Skeletal muscle satellite cell (primary cell): ENCODE data around the gene TACC2.

Experiments
- H3K27me3 ChIP-seq: 2 replicates; pipeline ENCODE4 v1.7.0; 2013; ENCODE audit warnings: low read length; ENCODE audit not compliant: control insufficient read depth, insufficient read depth
- H3K36me3 ChIP-seq: 2 replicates; pipeline ENCODE4 v1.7.0; 2013; ENCODE audit warnings: mild to moderate bottlenecking, control low read depth, low read length; ENCODE audit not compliant: insufficient read depth
- H3K4me1 ChIP-seq: 2 replicates; pipeline ENCODE4 v1.7.0; 2013; ENCODE audit warnings: low read length; ENCODE audit not compliant: control insufficient read depth, insufficient read depth
- H3K4me2 ChIP-seq: 2 replicates; pipeline ENCODE4 v1.7.0; 2013; ENCODE audit warnings: mild to moderate bottlenecking, low read length
- H3K4me3 ChIP-seq: 2 replicates; pipeline ENCODE4 v1.7.0; 2013; ENCODE audit warnings: low read length
- H3K9ac ChIP-seq: 2 replicates; pipeline ENCODE4 v1.7.0; 2013; ENCODE audit warnings: mild to moderate bottlenecking, low read depth, low read length, moderate library complexity
- H3K9me3 ChIP-seq: replicated peaks from 2 replicates; pipeline ENCODE4 v1.7.0; 2013; ENCODE audit warnings: mild to moderate bottlenecking, control low read depth, low read length

The TACC2 gene

DNA sequence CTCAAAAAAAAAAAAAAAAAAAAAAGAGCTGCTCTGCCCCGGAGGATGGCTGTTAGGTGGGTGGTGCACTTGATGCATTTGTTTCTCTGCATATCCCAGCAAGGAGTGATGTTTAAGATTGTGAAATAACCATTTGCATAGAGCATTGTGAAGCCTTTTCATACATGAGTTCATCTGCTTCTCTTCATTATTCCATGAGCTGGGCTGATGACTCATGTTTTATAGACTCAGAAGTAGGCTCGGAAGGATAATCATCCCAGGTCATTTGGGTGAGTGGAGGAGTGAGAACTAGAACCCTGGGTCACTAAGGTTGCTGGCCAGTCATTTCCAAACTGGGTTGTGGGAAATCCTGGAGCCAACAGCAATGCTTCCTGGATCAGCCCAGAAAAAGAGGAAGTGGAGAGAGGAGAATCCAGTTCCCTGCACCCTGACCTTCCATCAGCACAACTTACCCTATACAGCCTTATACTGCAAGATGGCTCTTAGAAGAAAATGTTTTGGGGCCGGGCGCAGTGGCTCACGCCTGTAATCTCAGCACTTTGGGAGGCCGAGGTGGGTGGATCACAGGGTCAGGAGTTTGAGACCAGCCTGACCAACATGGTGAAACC is 45.3 kb downstream of the TACC2 start:
- no peak overlapping the region for H3K9ac ChIP-seq
- H3K27me3 ChIP-seq: peaks cover 14% of the 10 kb centered on the region
- H3K4me3 ChIP-seq: no peak overlapping the region
- no peaks in the 10 kb centered on the region for H3K9me3 ChIP-seq
- H3K36me3 ChIP-seq: no peaks in the 10 kb centered on the region
- H3K4me2 ChIP-seq: no peak overlapping the region
- H3K4me1 ChIP-seq: no peaks in the 10 kb centered on the region

DNA sequence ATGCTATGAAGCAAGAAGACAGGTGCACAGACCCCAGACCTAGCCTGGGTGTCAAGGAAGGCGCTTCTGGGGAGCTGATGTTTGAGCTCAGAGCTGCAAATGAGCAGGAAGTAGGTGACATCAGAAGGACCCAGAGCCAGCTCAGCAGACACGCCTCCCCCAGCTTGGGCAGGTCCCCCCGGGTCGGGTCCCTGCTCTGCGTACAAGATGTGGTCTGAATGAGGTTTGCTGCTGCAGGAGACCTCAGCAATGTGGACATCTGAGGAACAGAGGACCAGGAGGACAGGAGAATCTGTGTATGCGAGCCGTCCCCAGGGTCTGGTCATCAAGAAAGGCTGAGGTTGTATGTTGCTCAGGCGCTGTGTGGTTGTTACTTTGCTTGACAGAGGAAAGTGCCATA is 51.8 kb downstream of the TACC2 start:
- no peaks in the 10 kb centered on the region for H3K9me3 ChIP-seq
- H3K27me3 ChIP-seq: peaks cover 14% of the 10 kb centered on the region
- H3K4me1 ChIP-seq: peaks cover 4% of the 10 kb centered on the region
- H3K9ac ChIP-seq: no peak overlapping the region
- no peak overlapping the region for H3K4me2 ChIP-seq
- H3K36me3 ChIP-seq: no peaks in the 10 kb centered on the region
- no peak overlapping the region for H3K4me3 ChIP-seq

DNA sequence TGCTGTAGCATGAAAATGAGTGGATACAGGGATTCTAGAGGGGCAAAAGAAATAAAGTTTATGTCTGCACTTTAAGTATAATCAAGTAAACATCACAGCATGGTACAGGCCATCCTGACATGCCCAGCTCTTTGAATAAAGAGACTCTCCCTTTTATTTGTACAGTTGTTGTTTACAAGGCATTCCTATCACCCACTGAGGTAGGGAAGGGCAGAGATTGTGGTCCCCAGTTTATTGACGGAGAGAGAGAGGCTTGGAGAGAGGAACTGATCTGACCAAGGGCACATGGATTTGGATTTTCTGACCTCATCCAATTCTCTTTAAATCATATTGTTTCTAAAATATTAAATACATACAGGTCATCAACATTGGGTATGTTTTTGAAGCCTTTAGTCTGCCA is 53.9 kb downstream of the TACC2 start:
- H3K9ac ChIP-seq: no peak overlapping the region
- no peaks in the 10 kb centered on the region for H3K36me3 ChIP-seq
- peaks cover 4% of the 10 kb centered on the region for H3K4me1 ChIP-seq
- H3K27me3 ChIP-seq: peaks cover 5% of the 10 kb centered on the region
- no peaks in the 10 kb centered on the region for H3K9me3 ChIP-seq
- H3K4me3 ChIP-seq: no peak overlapping the region
- no peak overlapping the region for H3K4me2 ChIP-seq

DNA sequence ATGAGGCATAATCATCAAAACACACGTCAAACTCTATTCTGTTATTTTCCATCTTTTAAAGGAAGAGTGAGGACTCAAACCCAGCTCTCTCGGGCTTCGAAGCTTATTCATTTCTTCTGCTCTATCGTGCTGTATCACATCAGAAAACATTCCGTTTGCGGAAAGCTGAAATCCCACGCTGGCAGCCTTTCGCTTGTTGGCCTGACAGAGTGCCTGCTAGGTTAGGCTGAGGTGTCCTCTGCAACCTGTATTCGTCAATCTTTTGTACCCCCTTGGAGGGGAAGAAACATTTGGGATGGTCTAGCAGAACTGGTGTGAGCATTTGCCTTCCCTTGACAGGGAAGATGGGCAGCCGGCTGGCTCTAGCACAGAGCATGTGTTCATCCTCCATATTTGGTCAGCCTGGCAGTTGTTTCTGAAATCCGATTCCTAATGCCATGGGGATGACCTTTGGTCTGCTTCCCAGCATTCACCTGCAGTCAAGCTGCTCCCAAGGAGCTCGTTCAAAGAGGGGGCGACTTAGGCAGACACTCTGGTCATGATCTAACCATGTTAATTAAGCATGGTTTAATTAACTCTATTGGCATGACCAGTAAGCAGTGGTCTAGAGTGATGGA is 55.2 kb downstream of the TACC2 start:
- H3K27me3 ChIP-seq: peaks cover 5% of the 10 kb centered on the region
- H3K4me3 ChIP-seq: no peak overlapping the region
- H3K9me3 ChIP-seq: no peaks in the 10 kb centered on the region
- peak overlapping the region; percentile 48 for H3K4me2 ChIP-seq
- peaks cover 4% of the 10 kb centered on the region for H3K4me1 ChIP-seq
- no peaks in the 10 kb centered on the region for H3K36me3 ChIP-seq
- no peak overlapping the region for H3K9ac ChIP-seq

DNA sequence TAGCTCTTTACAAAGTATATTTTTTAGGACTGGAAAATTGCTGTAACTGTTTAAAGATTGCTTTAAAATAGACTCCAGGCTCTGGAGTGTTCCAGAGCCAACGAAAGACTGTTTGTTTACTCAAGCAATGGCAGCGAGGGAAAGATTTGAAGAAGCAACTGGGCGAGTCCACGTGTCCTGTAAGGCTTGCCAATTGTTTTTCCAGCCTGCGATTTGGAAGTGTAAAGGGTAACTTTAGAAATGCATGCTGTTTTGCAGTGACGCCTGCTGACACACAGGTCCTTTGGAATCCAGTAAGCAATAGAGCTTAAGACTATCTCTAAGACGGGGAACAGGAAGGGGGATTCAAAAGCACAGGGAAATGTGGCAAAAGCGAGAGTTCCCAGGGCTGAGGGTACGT is 55.8 kb downstream of the TACC2 start:
- Histone ChIP-seq H3K9me3 (no peaks in the 10 kb centered on the region), H3K9ac (no peak overlapping the region), H3K4me1 (peaks cover 4% of the 10 kb centered on the region), H3K36me3 (no peaks in the 10 kb centered on the region), H3K4me3 (no peak overlapping the region), H3K27me3 (peaks cover 5% of the 10 kb centered on the region), H3K4me2 (peak overlapping the region; percentile 1)

DNA sequence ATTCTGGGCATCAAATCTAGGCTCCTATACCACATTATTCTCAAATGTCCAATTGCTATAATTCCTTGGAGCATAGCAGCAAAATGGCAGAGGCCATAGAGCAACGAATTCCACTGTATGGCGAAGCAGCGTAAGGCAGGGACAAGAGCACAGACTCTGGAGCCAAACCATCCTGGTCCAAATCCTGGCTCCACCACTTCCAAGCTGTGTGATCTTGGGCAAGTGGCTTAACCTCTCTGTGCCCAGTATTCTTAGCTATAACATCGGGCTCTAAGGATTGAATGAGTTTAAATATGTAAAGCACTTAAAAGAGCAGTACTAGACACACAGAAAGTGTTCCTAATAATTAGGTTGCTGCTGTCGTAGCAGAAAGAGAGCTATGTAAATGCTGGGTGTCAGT is 56.2 kb downstream of the TACC2 start:
- Histone ChIP-seq H3K27me3 (no peaks in the 10 kb centered on the region), H3K4me3 (no peak overlapping the region)

DNA sequence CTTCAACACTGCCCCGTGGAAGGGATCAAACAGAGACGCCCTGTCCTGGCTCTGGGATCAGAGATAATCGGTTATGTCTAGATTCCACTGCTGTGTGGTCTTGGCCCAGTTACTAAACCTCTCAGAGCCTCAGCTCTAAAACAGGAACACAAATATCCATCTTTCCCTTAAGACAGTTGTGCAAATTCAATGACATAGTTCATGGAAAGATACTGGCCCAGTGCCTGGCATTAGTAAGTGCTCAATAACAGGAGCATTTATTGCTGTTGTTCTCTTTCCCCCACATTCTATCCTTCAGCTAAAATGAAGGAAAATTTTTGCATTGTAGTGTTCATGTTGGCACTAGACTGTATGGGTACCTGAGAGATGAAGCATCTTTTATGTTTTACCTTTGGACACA is 58.6 kb downstream of the TACC2 start:
- Histone ChIP-seq H3K4me3 (no peak overlapping the region), H3K9me3 (no peaks in the 10 kb centered on the region), H3K4me2 (no peak overlapping the region), H3K27me3 (no peaks in the 10 kb centered on the region), H3K36me3 (no peaks in the 10 kb centered on the region), H3K4me1 (peaks cover 12% of the 10 kb centered on the region), H3K9ac (no peak overlapping the region)

More for the DNA sequence above, 56.2 kb downstream of the TACC2 start:
- Histone ChIP-seq H3K36me3 (no peaks in the 10 kb centered on the region), H3K9ac (no peak overlapping the region), H3K4me2 (no peak overlapping the region), H3K4me1 (peaks cover 4% of the 10 kb centered on the region), H3K9me3 (no peaks in the 10 kb centered on the region)

DNA sequence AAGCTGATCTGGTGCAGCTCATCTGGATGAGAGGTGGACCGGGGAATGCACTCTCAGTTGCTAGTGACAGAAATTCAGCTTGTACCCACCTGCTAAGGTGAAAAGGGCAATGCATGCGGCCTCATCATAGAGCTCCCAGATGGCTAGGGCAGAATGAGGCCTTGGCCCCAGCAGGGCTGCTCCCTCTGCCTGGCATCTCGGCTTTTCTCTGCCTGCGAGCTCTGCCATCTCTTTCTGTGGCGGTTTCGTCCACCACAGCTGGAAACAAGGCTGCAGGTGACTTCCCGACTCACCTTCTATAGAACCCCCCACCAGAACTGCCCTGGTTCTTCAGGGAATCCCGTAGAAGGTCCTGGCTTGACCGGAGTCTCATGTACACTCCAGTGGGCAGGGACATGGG is 60.1 kb downstream of the TACC2 start:
- Histone ChIP-seq H3K4me3 (no peak overlapping the region), H3K36me3 (no peaks in the 10 kb centered on the region), H3K27me3 (no peaks in the 10 kb centered on the region), H3K4me1 (peaks cover 12% of the 10 kb centered on the region), H3K9me3 (no peaks in the 10 kb centered on the region), H3K9ac (no peak overlapping the region), H3K4me2 (no peak overlapping the region)

DNA sequence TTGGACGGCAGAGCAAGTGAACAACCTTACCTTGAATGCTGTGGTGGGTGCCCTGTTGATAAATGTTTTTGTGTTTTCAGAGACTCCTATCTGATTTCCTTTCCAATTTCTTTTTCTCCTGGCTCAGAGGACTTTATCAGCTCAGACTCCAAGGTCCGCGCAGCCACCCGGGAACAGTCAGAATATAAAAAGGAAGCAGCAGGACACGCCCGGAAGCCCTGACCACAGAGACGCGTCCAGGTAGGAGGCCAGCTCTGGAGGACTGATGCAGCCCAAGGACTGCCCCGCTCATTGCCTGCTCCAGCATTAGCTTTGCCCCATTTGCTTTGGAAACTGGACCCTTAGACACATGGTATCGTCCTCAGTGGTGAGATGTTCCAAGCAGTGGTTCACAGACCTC is 61.3 kb downstream of the TACC2 start:
- H3K4me1 ChIP-seq: peaks cover 8% of the 10 kb centered on the region

DNA sequence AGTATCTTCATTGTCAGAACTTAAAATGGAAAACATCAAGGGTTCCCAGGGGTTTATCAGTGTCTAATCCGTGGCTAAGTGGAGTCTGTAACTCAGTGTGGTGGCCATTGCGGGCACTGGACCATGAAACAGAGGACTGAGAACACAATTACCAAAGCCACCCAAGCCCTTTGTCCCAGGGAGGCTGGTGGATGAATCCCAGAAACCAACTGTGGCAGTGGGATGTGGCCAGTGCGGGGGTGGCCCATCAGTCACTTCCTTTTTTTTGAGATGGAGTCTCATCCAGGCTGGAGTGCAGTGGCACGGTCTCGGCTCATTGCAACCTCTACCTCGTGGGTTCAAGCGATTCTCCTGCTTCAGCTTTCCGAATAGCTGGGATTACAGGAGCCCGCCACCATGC is 61.8 kb downstream of the TACC2 start:
- no peak overlapping the region for H3K4me2 ChIP-seq
- H3K4me1 ChIP-seq: peaks cover 8% of the 10 kb centered on the region
- H3K9me3 ChIP-seq: no peaks in the 10 kb centered on the region
- no peak overlapping the region for H3K9ac ChIP-seq
- no peak overlapping the region for H3K4me3 ChIP-seq
- H3K27me3 ChIP-seq: no peaks in the 10 kb centered on the region
- H3K36me3 ChIP-seq: no peaks in the 10 kb centered on the region

More for the DNA sequence above, 61.3 kb downstream of the TACC2 start:
- no peaks in the 10 kb centered on the region for H3K9me3 ChIP-seq
- H3K4me2 ChIP-seq: no peak overlapping the region
- H3K4me3 ChIP-seq: no peak overlapping the region
- H3K36me3 ChIP-seq: no peaks in the 10 kb centered on the region
- no peak overlapping the region for H3K9ac ChIP-seq
- no peaks in the 10 kb centered on the region for H3K27me3 ChIP-seq

DNA sequence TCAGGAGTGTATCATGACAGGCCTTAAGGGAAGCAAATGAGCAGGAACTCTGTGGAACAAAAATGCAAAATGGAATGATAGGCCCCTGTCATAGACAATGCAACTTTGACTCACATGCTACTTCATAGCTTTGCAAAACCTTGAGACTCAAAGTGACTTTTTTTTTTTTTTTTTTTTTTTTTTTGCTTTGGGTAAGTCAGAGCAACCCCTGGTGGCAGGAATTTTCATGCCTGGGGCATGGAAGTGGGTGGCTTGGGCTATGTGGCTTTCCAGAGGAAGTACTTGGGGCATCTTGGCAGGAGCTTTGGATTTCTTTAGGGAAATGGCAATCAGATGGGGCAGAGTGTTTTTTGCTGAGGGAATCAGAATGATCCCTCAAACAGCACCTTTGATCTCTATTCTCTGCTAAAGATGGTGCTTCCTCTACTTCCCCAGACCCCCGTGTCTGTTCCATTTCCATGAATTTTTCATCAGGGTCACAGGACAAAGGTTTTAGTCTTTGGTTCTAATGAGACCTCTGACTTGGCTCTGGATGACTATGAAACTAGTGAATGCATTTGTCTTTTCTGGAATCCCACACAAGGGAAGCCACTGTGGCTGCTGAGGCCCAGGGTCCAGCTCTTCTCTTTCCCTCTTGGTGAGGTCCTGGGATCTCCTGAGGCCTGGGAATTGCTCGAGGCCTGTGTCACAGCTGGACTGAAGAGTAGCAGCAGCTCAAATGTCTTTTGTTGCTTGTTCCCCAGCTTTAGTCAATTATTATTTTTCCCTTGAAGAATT is 62.8 kb downstream of the TACC2 start:
- Histone ChIP-seq H3K4me3 (no peak overlapping the region), H3K9ac (no peak overlapping the region), H3K4me1 (peaks cover 8% of the 10 kb centered on the region), H3K36me3 (no peaks in the 10 kb centered on the region), H3K4me2 (no peak overlapping the region), H3K27me3 (no peaks in the 10 kb centered on the region), H3K9me3 (no peaks in the 10 kb centered on the region)
